ENCODE measurements around the gene KCNG4.

Gene KCNG4

DNA sequence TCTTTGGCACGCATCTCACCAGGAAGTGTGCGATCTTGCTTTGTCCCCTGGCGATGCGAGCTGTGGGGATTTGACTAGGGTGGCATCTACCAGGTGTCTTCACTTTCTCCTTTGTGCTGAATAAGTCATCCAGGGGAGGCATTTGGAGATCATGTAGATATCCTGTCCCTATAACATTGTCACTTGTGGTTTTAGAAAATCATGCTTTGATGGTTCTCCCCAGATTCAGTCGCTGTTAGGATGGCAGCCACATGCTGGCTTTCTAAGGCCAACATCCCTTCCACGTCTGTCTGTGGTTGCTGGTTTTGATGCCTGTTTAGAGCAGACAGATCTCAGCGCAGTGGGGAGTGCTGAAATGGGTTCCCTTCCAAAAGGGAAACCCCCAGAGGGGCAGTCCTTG is 46.3 kb downstream of the KCNG4 start:
- Histone ChIP-seq H3K4me3 (ENCODE audit: low read length) (no peak overlapping the region), H3K9me3 (ENCODE audit: low read length) (no peaks in the 10 kb centered on the region), H3K36me3 (ENCODE audit: insufficient read depth, low read length) (no peaks in the 10 kb centered on the region), H3K4me1 (ENCODE audit: insufficient read depth, low read length) (no peaks in the 10 kb centered on the region), H2AFZ (ENCODE audit: low read depth, low read length) (no peak overlapping the region), H3K27me3 (ENCODE audit: insufficient read depth, low read length) (peaks cover 11% of the 10 kb centered on the region)

DNA sequence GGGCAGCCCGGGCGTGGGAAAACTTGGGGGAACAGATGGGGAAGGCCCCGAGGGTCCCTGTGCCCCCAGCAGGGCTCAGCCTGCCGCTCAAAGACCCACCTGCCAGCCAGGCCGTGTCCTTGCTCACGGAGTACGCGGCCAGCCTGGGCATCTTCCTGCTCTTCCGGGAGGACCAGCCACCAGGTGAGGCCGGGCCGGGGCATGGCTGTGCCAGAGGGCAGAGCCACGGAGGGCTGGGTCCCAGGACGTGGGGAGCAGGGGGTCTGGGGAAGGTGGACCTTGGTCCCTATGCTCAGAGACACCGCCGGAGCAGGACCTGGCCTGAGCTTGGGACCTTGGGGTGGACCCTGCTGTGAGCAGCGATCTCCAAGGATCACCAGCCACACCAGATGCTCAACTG is 48.3 kb downstream of the KCNG4 start:
- no peaks in the 10 kb centered on the region for H3K9me3 ChIP-seq (ENCODE audit: low read length)
- no peak overlapping the region for H3K4me3 ChIP-seq (ENCODE audit: low read length)
- H3K4me1 ChIP-seq (ENCODE audit: insufficient read depth, low read length): no peaks in the 10 kb centered on the region
- no peaks in the 10 kb centered on the region for H3K27me3 ChIP-seq (ENCODE audit: insufficient read depth, low read length)
- H2AFZ ChIP-seq (ENCODE audit: low read depth, low read length): no peak overlapping the region
- no peaks in the 10 kb centered on the region for H3K36me3 ChIP-seq (ENCODE audit: insufficient read depth, low read length)

DNA sequence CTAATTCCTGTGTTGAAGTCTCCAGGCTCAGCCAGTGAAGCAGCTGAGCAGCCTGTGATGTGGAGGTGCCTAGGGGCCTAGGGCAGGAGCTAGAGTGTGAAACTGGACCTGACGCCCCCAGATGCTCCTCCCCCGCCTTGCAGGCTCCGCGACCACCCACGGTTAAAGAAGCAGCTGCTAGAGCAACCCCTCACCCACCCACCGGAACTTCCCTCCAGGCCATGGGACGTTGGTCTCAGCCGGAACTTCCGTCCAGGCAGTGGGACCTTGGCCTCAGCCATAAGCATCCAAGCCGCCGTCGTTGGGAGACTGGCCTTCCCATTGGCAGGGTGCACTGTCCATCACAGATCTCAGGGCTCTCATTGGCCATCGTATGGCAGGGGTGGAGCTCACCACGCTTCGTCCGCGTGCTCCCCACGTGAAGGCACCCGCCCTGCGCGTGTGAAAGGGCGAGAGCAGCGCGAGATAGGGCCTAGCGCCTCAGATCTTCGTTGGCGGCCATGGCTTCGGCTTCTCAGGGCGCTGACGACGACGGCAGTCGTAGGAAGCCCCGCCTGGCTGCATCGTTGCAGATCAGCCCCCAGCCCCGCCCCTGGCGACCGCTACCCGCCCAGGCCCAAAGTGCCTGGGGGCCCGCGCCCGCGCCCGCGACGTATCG is 49.0 kb downstream of the KCNG4 start, which contains the start of gene ADAD2:
ADAD2 (plus strand) TSS at position 427 of the 658 bp plus-strand sequence; CDS start at position 501, 74 bp downstream.
- H3K27me3 ChIP-seq (ENCODE audit: insufficient read depth, low read length): no peaks in the 10 kb centered on the region
- no peaks in the 10 kb centered on the region for H3K9me3 ChIP-seq (ENCODE audit: low read length)
- H2AFZ ChIP-seq (ENCODE audit: low read depth, low read length): no peak within 1 kb of the TSS
- no peak within 1 kb of the TSS for H3K4me3 ChIP-seq (ENCODE audit: low read length)
- peaks cover 3% of the 10 kb centered on the region for H3K4me1 ChIP-seq (ENCODE audit: insufficient read depth, low read length)
- no peaks in the 10 kb centered on the region for H3K36me3 ChIP-seq (ENCODE audit: insufficient read depth, low read length)

DNA sequence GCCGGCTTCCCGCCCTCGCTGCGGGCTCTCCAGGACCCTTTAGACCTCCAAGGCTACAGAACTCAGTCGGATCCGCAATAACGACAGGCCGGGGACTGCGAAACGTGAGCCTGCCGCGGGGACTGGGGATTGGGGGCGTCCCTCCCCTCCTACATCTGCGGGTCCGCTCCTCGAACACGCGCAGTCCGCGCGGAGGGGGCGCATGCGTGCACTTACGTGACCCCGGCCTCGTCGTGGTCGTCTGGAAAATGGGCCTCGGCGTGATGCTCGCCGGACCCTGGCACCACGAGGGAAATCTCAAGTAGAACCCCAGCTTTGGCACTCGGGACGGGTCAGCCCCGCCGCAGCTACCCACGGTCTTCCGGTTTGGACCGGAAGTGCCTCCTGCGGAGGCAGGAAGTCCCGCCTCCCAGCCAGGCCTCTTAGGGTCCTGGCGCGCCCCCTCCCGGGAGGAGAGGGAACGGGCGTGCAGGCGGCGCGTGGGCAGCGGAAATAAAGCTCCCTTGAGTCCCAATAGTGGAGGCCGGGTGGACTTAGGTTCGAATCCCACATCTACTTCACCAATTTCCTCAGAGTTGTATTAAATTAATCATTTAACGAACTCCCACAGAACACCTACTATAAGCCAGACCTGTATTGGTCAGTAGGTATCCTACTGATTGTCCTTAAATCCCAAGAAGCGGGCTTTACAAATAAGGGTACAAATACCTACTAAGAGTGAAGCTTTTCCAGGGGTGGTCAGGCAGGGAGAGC is 53.0 kb downstream of the KCNG4 start, which contains the start of gene TAF1C:
TAF1C (minus strand) TSS at position 373 of the 753 bp plus-strand sequence. CDS start 2,069 bp downstream, outside the sequence.
- Histone ChIP-seq H3K4me1 (ENCODE audit: insufficient read depth, low read length) (peaks cover 11% of the 10 kb centered on the region), H3K36me3 (ENCODE audit: insufficient read depth, low read length) (peaks cover 36% of the 10 kb centered on the region), H3K9me3 (ENCODE audit: low read length) (no peaks in the 10 kb centered on the region), H2AFZ (ENCODE audit: low read depth, low read length) (peak within 1 kb of the TSS; percentile 85), H3K27me3 (ENCODE audit: insufficient read depth, low read length) (no peaks in the 10 kb centered on the region), H3K4me3 (ENCODE audit: low read length) (peak within 1 kb of the TSS; percentile 94)

DNA sequence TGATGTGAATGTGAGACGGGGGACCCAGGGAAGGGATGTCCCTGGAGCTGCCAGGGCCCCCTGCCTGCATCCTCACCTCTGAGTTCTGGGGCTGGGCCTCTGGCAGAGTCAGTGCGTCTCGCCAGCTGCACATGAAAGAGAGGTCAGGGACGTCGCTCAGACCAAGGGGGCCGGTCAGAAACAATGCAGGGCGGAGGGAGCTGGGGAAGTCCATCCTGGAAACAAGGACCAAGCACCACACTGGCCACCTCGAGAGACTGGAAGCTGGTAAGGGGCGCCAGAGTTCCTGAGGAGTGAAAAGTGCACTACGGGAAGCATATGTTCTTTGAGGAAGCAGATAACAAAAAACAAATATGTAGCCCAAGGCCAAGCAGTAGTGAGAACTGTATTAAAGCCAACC is 55.0 kb downstream of the KCNG4 start:
- H3K4me3 ChIP-seq (ENCODE audit: low read length): no peak overlapping the region
- no peaks in the 10 kb centered on the region for H3K27me3 ChIP-seq (ENCODE audit: insufficient read depth, low read length)
- no peak overlapping the region for H2AFZ ChIP-seq (ENCODE audit: low read depth, low read length)
- no peaks in the 10 kb centered on the region for H3K9me3 ChIP-seq (ENCODE audit: low read length)
- H3K36me3 ChIP-seq (ENCODE audit: insufficient read depth, low read length): peaks cover 51% of the 10 kb centered on the region
- H3K4me1 ChIP-seq (ENCODE audit: insufficient read depth, low read length): peaks cover 11% of the 10 kb centered on the region

DNA sequence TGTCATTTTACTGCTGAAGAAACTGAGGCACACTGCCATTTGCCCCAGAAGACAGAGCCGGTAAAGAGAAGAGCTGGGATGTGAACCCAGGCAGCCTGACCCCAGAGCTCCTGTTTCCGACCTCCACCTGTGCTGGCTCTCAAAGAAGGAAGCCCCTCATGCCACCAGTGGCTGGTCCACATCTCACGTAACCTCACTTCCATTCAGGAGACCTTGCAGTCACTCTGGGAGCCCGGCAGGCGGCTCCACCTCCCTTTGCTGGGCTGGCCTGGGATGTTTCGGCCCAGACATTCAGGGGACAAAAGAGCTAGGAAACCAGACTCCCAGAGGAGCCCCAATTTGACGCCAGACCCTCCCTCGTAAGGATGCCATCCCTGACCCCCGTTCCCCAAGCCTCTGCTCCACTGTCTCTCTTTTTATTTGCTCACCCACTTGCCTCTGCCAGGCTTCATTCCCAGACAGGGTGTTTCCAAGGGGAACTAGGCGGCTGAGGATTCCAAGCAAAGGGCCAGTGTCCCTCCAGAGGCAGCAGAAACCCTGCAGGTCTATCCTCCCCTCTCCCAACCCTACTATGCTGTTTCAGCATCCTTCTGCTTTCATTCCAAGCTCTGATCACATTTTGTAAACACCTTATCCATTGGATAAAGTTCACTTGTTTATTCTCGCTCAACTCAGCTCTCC is 55.8 kb downstream of the KCNG4 start:
- no peaks in the 10 kb centered on the region for H3K27me3 ChIP-seq (ENCODE audit: insufficient read depth, low read length)
- H2AFZ ChIP-seq (ENCODE audit: low read depth, low read length): no peak overlapping the region
- no peaks in the 10 kb centered on the region for H3K9me3 ChIP-seq (ENCODE audit: low read length)
- H3K4me3 ChIP-seq (ENCODE audit: low read length): no peak overlapping the region
- peaks cover 58% of the 10 kb centered on the region for H3K36me3 ChIP-seq (ENCODE audit: insufficient read depth, low read length)
- peaks cover 11% of the 10 kb centered on the region for H3K4me1 ChIP-seq (ENCODE audit: insufficient read depth, low read length)

DNA sequence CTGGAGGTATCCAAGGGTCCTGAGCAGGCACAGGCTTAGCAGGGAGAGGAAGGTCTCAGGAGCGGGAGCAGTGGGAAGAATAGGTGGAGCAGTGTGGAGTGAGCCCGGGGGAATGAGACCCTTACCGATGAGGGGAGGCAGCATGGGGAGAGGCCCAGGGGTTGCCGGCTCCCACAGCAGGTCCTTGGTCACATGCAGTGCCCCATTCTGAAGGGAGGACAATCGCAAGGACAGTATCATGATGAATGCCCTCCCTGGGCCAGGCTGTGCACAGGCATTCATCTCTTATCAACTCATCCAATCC is 56.3 kb downstream of the KCNG4 start:
- peaks cover 62% of the 10 kb centered on the region for H3K36me3 ChIP-seq (ENCODE audit: insufficient read depth, low read length)

DNA sequence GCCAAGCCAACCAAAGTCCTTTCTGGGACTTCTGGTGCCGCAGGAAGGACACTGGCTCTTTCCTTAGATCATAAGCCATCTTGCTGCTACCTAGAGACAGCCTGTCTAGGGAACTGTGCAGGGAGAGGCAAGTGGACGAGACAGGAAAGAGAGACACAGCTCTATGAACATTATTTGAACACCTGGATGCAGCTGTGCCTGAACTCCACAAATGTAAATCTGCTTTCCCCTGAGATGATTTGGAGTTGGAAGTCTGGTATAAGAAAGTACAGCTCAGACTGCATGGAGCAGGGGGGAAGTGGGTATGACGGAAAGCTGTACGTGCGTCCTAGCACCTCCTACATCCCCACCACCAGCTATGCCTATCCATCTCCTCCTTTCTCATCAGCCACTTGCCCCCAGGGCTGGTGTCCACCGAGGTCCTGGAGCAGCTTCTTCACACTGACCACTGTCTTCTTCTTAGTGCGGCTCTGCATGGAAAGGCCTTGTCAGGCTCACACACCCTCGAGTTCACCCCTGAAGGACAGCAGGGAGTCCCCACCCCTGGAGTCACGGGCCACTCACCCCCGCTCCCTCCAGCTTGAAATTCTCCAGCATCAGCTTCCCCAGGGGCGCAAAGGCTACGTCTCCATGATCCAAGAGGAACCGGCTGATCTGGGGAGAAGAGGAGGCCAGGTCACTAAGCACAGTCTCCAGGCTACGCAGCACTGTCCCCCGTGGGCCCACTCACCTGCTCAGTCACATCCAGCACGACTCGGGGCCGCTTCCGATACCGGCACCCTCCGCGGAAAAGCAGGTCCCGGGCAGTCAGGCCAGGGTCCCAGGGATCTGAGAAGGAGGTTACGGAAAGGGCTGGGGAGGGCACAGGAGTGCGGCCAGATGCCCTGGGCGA is 56.9 kb downstream of the KCNG4 start:
- Histone ChIP-seq H3K4me1 (ENCODE audit: insufficient read depth, low read length) (peaks cover 11% of the 10 kb centered on the region), H3K9me3 (ENCODE audit: low read length) (no peaks in the 10 kb centered on the region), H3K36me3 (ENCODE audit: insufficient read depth, low read length) (peaks cover 68% of the 10 kb centered on the region), H3K27me3 (ENCODE audit: insufficient read depth, low read length) (no peaks in the 10 kb centered on the region), H3K4me3 (ENCODE audit: low read length) (no peak overlapping the region), H2AFZ (ENCODE audit: low read depth, low read length) (no peak overlapping the region)

More for the DNA sequence above, 56.3 kb downstream of the KCNG4 start:
- Histone ChIP-seq H3K4me1 (ENCODE audit: insufficient read depth, low read length) (peaks cover 11% of the 10 kb centered on the region), H3K9me3 (ENCODE audit: low read length) (no peaks in the 10 kb centered on the region), H3K27me3 (ENCODE audit: insufficient read depth, low read length) (no peaks in the 10 kb centered on the region), H3K4me3 (ENCODE audit: low read length) (no peak overlapping the region), H2AFZ (ENCODE audit: low read depth, low read length) (no peak overlapping the region)

DNA sequence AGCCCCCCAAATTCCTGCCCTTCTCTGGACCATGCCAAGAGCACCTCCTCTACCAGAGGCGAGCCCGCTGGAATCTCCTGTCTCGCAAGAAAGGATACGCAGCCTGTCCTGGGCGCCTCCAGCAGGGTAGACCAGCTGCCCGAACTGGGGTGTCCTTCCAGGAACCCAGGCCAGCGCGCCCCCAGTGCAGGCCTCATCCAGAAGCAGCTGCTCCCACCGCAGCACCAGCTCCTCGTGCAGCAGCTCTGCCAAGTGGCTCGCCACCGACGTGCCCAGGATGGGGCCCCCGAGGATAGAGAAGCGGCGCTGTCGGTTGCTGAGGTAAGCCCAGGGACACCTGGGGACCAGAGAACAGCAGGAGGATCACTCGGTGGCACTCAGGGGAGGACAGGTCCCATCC is 57.7 kb downstream of the KCNG4 start:
- H3K9me3 ChIP-seq (ENCODE audit: low read length): no peaks in the 10 kb centered on the region
- peaks cover 16% of the 10 kb centered on the region for H3K4me1 ChIP-seq (ENCODE audit: insufficient read depth, low read length)
- no peak overlapping the region for H3K4me3 ChIP-seq (ENCODE audit: low read length)
- no peak overlapping the region for H2AFZ ChIP-seq (ENCODE audit: low read depth, low read length)
- peaks cover 69% of the 10 kb centered on the region for H3K36me3 ChIP-seq (ENCODE audit: insufficient read depth, low read length)
- H3K27me3 ChIP-seq (ENCODE audit: insufficient read depth, low read length): no peaks in the 10 kb centered on the region

DNA sequence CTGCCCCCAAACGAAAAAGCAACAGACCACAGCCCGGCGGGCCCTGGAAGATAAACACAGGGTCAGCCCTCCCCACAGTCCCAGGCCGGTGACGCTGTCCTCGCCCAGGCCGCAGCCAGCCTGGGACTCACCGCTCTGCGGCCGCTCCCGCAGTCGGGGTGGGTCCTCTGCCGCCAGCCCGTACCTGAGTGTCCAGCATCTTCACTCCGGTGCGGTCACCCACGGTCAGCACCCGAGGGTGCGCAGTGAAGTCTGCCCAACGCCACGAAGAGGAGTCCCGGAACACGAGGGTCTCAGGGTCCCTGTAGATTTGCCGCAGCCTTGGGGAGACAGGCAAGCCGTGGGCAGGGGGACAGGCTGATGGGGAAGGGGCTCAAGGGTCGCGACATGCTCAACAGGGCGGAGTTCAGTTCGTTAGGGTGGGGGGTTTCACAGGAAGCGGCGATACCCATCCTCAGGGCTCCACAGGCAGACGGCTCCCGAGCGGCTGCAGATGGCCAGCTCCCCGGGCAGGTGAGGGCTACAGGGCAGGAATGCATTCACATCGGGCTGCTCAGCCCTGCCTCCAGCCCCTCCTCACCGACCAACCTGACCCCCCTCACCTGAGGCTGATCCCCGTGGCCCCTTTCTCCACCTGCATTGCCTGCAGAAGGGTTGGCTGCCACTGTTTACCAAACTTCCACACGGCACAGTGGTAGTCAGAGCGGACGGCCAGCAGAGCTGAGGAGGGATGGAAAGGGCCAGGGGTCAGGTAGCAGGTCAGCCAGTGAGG is 58.5 kb downstream of the KCNG4 start:
- no peak overlapping the region for H2AFZ ChIP-seq (ENCODE audit: low read depth, low read length)
- no peaks in the 10 kb centered on the region for H3K9me3 ChIP-seq (ENCODE audit: low read length)
- H3K36me3 ChIP-seq (ENCODE audit: insufficient read depth, low read length): peaks cover 69% of the 10 kb centered on the region

DNA sequence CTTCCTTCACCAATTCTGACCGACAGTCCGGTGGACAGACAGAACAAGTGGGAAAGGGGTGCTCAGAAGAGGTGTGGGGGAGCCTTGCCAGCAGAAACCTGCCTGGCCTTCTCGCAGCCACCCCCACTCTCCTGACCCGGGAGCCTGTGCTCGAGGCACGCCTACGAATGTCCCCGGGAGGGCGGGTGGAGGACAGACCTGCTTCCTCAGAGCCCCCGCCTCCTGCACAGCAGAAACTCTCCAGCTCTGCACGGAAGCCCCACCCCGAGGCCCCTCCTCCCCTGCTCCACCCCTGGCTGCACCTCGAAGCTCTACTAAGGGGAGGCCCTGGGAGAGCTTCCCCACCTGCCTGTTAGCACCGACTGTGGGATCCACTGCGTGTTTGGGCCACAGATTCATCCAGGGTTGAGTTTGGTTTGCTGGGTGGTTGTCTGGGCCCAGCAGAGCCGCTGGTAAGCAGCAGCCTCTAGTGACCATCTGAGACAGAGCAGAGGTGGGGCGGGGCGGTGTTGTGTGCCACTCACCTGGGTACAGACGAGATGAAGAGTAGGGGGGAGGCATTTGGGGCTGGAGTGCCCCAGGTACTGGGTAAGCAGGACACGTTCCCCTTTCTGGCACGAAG is 59.2 kb downstream of the KCNG4 start:
- no peak overlapping the region for H2AFZ ChIP-seq (ENCODE audit: low read depth, low read length)
- H3K4me1 ChIP-seq (ENCODE audit: insufficient read depth, low read length): peaks cover 22% of the 10 kb centered on the region
- H3K36me3 ChIP-seq (ENCODE audit: insufficient read depth, low read length): peaks cover 69% of the 10 kb centered on the region
- H3K27me3 ChIP-seq (ENCODE audit: insufficient read depth, low read length): no peaks in the 10 kb centered on the region
- no peak overlapping the region for H3K4me3 ChIP-seq (ENCODE audit: low read length)
- H3K9me3 ChIP-seq (ENCODE audit: low read length): no peaks in the 10 kb centered on the region

More for the DNA sequence above, 58.5 kb downstream of the KCNG4 start:
- Histone ChIP-seq H3K4me1 (ENCODE audit: insufficient read depth, low read length) (peaks cover 24% of the 10 kb centered on the region), H3K4me3 (ENCODE audit: low read length) (no peak overlapping the region), H3K27me3 (ENCODE audit: insufficient read depth, low read length) (no peaks in the 10 kb centered on the region)

Measured in neuron (in vitro differentiated cells).